ENCODE measurements around the gene HNRNPA0. TPM values are rescaled to one million over a fixed set of nuclear protein-coding genes. Genes with fewer than 3 reads are reported as not detected.

The HNRNPA0 gene
- total and polyA plus RNA-seq, 9 donors = 16.9 to 52.9 (median 41.5) TPM

- Histone ChIP-seq H3K36me3 (no peaks in the 10 kb centered on the region), H3K4me3 (peak overlapping the region; percentile 91), H3K27ac (peak overlapping the region; percentile 97), H3K27me3 (no peaks in the 10 kb centered on the region), H3K4me1 (ENCODE audit: insufficient read depth) (no peaks in the 10 kb centered on the region), H3K9me3 (no peaks in the 10 kb centered on the region)
- peak; percentile 28 to 70 (median 59) for DNase-seq
- WGBS, 3 donors = 0 to 1% (median 1%) methylated on average over 35 to 63 of the region's 63 CpGs
- intact Hi-C loops (cut with DNase I) = loop anchor here in 3 of 4 donors (10.0 kb wide), 2 partner anchors 282 to 742 kb away; partner anchors contain the start of gene FAM13B (in 2 of the 3)
- TF ChIP-seq CTCF (IDR thresholded peaks at IDR 0.05) (no peak), POLR2A (IDR thresholded peaks at IDR 0.05) (no peak), EP300 (IDR thresholded peaks at IDR 0.05) (no peak)
These were observed 1.1 kb downstream of the HNRNPA0 start for GRCh38 chr5:137752905-137753690.

- H3K27me3 ChIP-seq = no peaks in the 10 kb centered on the region
- DNase-seq = peak in 1 of 5 donors; percentile 47
- no peaks in the 10 kb centered on the region for H3K9me3 ChIP-seq
- peak overlapping the region; percentile 97 for H3K27ac ChIP-seq
- intact Hi-C loops (cut with DNase I) = loop anchor here in 3 of 4 donors (10.0 kb wide), 2 partner anchors 283 to 743 kb away; partner anchors contain the start of gene FAM13B (in 2 of the 3)
- H3K4me1 ChIP-seq (ENCODE audit: insufficient read depth) = no peaks in the 10 kb centered on the region
- peak overlapping the region; percentile 91 for H3K4me3 ChIP-seq
- no peaks in the 10 kb centered on the region for H3K36me3 ChIP-seq
- TF ChIP-seq POLR2A (IDR thresholded peaks at IDR 0.05) (no peak), CTCF (IDR thresholded peaks at IDR 0.05) (peak; percentile 56 to 66 (median 58)), EP300 (IDR thresholded peaks at IDR 0.05) (no peak)
- WGBS, 3 donors = 1 to 2% (median 2%) methylated on average over 7 of the region's 7 CpGs
These were observed 2.2 kb downstream of the HNRNPA0 start for GRCh38 chr5:137751869-137752491.

GRCh38 chr5:137750436-137750835 is 3.7 kb downstream of the HNRNPA0 start:
- intact Hi-C loops (cut with DNase I) = loop anchor here in 3 of 4 donors (10.0 kb wide), 2 partner anchors 284 to 744 kb away; partner anchors contain the start of gene FAM13B (in 2 of the 3)
- Histone ChIP-seq H3K9me3 (no peaks in the 10 kb centered on the region), H3K27ac (no peak overlapping the region), H3K4me3 (no peak overlapping the region), H3K27me3 (no peaks in the 10 kb centered on the region), H3K4me1 (ENCODE audit: insufficient read depth) (no peaks in the 10 kb centered on the region), H3K36me3 (no peaks in the 10 kb centered on the region)
- no peak for DNase-seq
- 62 to 76% (median 65%) methylated on average over 1 of the region's 1 CpG for WGBS, 3 donors
- TF ChIP-seq POLR2A (IDR thresholded peaks at IDR 0.05) (no peak), CTCF (IDR thresholded peaks at IDR 0.05) (no peak), EP300 (IDR thresholded peaks at IDR 0.05) (no peak)

- DNase-seq = no peak
- TF ChIP-seq EP300 (IDR thresholded peaks at IDR 0.05) (no peak), CTCF (IDR thresholded peaks at IDR 0.05) (no peak), POLR2A (IDR thresholded peaks at IDR 0.05) (no peak)
- no peaks in the 10 kb centered on the region for H3K36me3 ChIP-seq
- 93 to 95% (median 93%) methylated on average over 2 of the region's 2 CpGs for WGBS, 3 donors
- intact Hi-C loops (cut with DNase I) = no loop called here
- H3K4me1 ChIP-seq (ENCODE audit: insufficient read depth) = no peaks in the 10 kb centered on the region
- no peak overlapping the region for H3K27ac ChIP-seq
- no peaks in the 10 kb centered on the region for H3K9me3 ChIP-seq
- H3K4me3 ChIP-seq = no peak overlapping the region
- H3K27me3 ChIP-seq = no peaks in the 10 kb centered on the region
These were observed 6.3 kb downstream of the HNRNPA0 start for GRCh38 chr5:137747848-137748247.
